RCC 7860 (cell line): ENCODE measurements around the gene ILK.

Experiments used
- DNase-seq: peaks from one replicate; pipeline ENCODE4 v3.0.0-alpha.2; 2015; ENCODE audit warnings: low spot score
- FAIRE-seq: peaks from 2 replicates; lab custom pipeline; 2012; peaks lifted over from hg19 to GRCh38; lab: Jason Lieb, UNC

ILK gene

GRCh38 chr11:6633422-6634408, 30.1 kb downstream of the ILK start:
- DNase-seq (no peak), FAIRE-seq (no peak)

GRCh38 chr11:6634534-6634933, 31.0 kb downstream of the ILK start:
- no peak for FAIRE-seq
- no peak for DNase-seq

- FAIRE-seq (no peak), DNase-seq (no peak)
Measured at GRCh38 chr11:6635082-6635932, 31.7 kb downstream of the ILK start.

- FAIRE-seq (no peak), DNase-seq (no peak)
Measured at GRCh38 chr11:6636480-6636879, 32.9 kb downstream of the ILK start.

- FAIRE-seq (no peak), DNase-seq (no peak)
Measured at GRCh38 chr11:6637871-6638270, 34.3 kb downstream of the ILK start.

- FAIRE-seq (no peak), DNase-seq (no peak)
Measured at GRCh38 chr11:6638429-6638828, 34.9 kb downstream of the ILK start.

GRCh38 chr11:6640036-6640984, 36.7 kb downstream of the ILK start:
- FAIRE-seq: no peak
- no peak for DNase-seq

- no peak for FAIRE-seq
- no peak for DNase-seq
Measured at GRCh38 chr11:6640985-6641701, 37.6 kb downstream of the ILK start.

- FAIRE-seq (no peak), DNase-seq (no peak)
Measured at GRCh38 chr11:6642957-6643356, 39.4 kb downstream of the ILK start.

GRCh38 chr11:6646071-6646470, 42.5 kb downstream of the ILK start:
- DNase-seq: no peak
- FAIRE-seq: no peak

GRCh38 chr11:6646576-6646917, 43.0 kb downstream of the ILK start:
- FAIRE-seq (no peak), DNase-seq (no peak)

GRCh38 chr11:6646918-6647679, 43.5 kb downstream of the ILK start:
- DNase-seq (no peak), FAIRE-seq (no peak)

- DNase-seq (no peak), FAIRE-seq (no peak)
Measured at GRCh38 chr11:6647836-6648235, 44.3 kb downstream of the ILK start.

GRCh38 chr11:6648501-6648900, 44.9 kb downstream of the ILK start:
- no peak for FAIRE-seq
- no peak for DNase-seq

- FAIRE-seq (no peak), DNase-seq (no peak)
Measured at GRCh38 chr11:6650104-6650503, 46.5 kb downstream of the ILK start.

- FAIRE-seq (no peak), DNase-seq (no peak)
Measured at GRCh38 chr11:6650980-6651379, 47.4 kb downstream of the ILK start.

- FAIRE-seq: no peak
- DNase-seq: no peak
Measured at GRCh38 chr11:6652182-6652581, 48.6 kb downstream of the ILK start.

- no peak for DNase-seq
- no peak for FAIRE-seq
Measured at GRCh38 chr11:6653097-6653496, 49.5 kb downstream of the ILK start.

- DNase-seq: no peak
- no peak for FAIRE-seq
Measured at GRCh38 chr11:6653656-6654055, 50.1 kb downstream of the ILK start.
